Eye (tissue), 1 donor: ENCODE results near the gene LMBR1.
A peak's percentile ranks its signal among the peaks of the same experiment; 100 is the strongest.

Experiments
- DNase-seq: peaks from one replicate; pipeline ENCODE4 v3.0.0-alpha.2; 2015

The LMBR1 gene

DNA sequence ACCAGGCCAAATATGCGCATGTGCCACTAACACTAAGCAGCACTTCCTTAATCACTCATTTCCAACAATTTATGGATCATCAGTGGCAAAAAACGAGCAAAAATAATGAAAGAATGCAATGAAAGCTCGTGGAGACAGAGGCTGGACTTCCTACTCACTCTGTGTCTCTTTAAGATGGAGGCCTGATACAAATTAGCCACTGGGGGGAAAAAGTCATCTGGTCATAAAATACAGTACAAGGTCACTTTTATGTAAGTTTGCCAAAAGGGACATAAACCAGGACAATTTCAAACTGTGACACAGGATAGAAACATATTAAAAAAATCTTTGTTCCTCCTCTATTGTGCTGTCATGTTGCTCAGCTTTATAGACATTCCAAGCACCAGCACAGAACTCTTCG lies 101.7 kb downstream of the LMBR1 start:
- no peak for DNase-seq

DNA sequence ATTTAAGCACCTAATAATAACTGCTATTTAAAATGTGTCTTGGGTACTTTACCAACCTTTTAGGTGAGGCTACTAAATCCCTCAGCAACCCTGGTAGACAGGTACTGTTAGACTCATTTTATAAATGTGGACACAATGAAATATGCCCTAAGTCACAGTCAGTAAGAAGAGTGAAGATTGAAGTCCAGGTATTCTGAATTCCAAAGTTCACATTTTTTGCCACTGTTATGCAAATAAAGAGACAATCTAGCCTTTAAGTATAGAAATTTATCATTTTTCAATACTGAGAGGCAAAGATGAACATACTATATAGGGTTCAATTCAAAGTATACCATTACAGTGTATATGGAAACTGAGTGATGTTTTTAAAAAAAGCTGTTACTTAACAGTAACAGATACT lies 102.7 kb downstream of the LMBR1 start:
- no peak for DNase-seq

DNA sequence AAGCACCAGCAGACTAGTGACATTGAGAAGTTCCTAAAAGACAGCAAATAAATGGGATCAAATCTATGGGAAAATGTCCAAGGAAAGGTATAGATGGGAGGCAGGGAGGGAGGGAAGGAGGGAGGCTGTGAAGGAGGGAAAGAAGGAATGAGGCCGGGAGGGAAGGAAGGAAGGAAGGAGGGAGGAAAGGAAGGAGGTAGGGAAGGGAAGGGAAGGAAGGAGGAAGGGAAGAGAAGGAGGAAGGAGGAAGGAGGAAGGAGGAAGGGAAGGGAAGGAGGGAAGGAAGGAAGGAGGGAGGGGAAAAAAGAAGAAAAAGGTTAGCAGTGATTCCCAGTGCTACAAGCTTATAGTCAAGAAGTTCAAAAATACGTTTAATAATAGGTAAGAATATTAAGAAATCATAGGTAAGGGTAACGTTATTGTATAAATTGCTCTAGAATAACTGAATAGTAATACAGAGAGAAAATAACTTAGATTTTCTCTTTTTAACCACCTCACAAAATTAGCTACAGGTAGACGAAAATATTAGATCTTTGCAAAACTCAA lies 106.9 kb downstream of the LMBR1 start:
- no peak for DNase-seq

DNA sequence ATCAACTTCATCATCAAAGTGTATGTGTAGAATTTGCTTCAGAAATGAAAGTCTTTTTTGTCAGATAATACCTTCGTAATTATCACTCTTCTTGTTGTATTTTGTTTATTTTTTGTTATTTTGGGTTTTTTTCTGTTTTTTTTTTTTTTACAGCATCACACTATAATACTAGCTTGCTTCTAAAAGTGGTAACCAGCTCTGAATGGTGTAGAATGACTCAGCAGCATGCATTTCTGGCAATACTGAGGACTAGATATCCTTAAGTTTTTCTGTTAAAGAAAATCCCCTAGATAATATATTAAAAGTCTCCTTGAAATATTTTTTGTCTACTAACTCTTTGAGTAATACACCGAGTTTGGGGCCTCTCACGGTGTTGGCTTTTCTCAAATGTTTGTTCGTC lies 109.1 kb downstream of the LMBR1 start:
- no peak for DNase-seq

DNA sequence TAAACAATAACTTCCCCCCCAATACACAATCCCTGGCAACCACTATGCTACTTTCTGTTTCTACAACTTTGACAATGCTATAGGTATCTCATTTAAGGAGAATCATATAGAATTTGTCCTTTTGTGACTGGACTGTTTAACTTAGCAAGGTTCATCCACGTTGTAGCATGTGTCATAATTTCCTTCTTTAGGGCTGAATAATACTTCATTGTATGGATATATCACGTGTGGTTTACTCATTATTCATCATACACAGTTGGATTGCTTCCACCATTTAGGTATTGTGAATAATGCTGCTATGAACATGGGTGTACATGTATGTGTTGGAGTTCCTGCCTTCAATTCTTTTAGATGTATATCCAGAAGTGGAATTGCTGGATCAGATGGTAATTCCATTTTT lies 111.0 kb downstream of the LMBR1 start:
- DNase-seq, result no peak

DNA sequence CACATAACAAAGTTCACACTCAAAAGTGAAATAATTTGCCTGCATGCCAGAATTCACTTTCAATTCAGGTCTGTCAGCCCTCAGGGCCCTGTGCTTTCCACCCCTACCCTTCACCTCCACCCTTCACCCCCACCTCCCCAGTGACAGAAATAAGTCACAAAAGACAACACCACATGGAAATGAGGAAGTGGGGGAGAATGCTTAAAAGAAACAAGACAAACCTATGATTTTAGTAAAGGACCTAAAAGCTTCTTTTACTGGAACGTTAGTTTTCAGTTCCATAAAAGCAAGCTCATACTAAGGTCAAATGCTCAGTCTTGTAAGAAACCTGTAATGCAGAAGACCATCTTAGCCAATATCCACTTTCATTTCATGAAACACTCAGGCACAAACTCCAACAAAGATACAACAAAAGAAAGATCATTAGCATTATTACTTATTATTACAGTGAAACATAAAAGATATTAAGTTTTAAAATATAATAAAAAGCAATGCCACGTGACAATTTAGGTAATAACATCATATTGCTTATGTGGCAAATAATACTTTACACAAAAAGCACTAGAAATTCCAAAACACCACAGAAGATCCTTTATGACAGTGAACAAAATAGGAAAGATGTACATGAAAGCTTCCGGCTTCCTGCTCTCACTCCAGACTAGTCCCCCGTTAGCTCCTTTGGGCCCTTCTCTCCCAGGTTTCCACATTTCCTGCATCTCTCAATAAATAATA lies 112.1 kb downstream of the LMBR1 start:
- no peak for DNase-seq

DNA sequence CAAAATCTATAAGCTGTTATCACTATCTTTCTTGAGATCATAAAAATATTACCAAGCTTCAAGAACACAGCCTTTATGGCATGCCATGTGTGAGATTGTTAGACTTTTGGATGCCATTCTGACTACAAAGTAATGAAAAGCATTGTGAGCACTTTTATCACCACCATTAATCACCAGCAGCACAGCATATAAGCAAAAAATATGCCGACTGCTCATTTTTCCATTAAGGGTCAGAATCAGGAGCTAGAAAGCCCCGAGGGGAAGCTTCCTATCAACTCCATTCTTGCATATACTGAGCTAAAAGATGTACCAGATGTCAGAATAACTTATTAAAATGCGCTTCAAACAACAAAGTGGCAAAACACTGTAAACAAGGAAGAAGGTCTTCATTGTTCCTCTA lies 114.3 kb downstream of the LMBR1 start:
- DNase-seq, result peak; percentile 51

DNA sequence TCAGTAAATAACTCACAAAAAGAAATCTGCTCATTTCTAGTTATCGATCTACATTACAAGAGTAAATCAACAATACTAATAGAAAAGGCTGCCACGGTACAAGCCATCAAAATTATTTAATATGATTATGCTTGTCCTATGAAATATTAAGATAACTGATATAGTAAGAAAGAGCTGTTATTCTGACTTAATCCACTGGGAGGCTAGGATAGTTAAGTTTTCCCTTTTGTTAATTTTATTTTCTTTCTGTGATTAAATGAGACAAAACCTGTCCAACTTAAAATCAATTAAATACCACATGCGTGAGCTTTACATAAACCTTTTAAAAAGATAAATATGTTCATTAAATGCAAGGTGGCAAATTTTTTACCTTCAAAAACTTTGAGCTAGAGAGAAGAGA lies 114.8 kb downstream of the LMBR1 start:
- no peak for DNase-seq

DNA sequence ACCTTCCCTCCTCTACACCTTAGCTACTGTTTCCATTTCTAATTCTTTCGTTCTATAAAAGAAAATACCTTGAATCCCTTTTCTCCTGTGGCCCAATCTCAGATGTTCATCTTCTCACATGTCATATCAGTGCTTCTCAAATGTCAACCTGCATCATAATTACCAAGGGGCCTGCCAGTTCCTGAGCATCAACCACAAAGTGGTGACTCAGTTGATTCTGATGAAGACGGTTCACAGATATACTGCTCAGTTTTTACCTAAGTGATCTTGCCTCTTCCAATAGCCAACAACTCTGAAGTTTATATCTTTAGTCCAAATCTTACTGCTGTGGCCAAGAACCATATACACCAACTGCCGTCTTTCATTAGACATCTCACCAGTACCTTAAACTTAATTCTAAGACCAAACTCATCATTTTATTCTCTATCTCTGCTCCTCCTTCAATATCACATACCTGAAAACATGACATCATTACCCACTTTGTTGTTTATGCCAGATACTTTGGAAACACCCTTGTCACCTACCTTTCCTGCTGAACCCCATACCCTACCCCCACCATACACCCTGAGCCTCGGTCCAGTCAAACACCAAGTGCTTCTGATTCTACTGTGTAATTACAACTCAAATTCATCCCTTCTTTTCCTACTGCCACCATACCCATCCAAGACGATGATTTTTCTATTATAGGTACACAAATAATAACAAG lies 115.5 kb downstream of the LMBR1 start:
- DNase-seq, result no peak

DNA sequence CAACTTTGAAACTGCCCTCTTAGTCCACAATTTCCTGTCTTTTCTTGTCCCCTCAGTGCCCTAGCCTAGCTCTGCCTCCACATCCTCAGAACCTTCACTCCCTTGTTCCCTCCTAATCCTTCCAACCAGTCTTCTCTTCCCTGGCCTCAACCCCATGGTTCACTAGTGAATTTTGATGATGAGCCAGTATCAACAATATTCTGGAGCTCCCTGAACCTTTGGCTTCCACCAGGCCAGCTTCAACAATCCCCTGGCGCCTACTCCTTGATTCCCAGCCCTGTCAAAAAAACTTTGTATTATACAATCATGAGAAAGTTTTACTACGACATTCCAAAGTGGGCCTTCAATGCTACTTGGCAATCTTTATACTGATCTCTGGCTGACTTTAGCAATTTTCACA lies 116.5 kb downstream of the LMBR1 start:
- DNase-seq, result no peak

DNA sequence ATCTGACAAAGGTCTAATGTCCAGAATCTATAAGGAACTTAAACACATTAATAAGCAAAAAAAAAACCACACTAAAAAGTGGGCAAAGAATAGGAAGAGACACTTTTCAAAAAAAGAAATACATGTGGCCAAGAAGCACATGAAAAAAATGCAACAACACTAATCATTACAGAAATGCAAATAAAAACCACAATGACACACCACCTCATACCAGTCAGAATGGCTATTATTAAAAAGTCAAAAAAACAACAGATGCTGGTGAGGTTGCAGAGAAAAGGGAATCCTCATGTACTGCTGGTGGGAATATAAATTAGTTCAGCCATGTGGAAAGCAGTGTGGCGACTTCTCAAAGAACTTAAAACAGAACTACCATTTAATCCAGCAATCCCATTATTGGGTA lies 119.0 kb downstream of the LMBR1 start:
- DNase-seq, result no peak

DNA sequence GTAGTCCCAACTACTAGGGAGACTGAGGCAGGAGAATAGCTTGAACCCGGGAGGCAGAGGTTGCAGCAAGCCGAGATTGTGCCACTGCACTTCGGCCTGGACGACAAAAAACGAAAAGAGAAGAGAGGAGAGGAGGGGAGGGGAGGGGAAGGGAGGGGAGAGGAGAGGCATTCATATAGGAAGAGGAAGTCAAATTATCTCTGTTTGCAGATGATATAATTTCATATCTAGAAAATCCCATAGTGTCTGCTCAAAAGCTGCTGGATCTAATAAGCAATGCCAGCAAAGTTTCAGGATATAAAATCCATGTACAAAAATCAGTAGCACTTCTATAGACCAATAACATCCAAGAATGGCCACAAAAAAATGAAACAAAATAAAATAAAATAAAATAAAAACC lies 120.3 kb downstream of the LMBR1 start:
- no peak for DNase-seq

DNA sequence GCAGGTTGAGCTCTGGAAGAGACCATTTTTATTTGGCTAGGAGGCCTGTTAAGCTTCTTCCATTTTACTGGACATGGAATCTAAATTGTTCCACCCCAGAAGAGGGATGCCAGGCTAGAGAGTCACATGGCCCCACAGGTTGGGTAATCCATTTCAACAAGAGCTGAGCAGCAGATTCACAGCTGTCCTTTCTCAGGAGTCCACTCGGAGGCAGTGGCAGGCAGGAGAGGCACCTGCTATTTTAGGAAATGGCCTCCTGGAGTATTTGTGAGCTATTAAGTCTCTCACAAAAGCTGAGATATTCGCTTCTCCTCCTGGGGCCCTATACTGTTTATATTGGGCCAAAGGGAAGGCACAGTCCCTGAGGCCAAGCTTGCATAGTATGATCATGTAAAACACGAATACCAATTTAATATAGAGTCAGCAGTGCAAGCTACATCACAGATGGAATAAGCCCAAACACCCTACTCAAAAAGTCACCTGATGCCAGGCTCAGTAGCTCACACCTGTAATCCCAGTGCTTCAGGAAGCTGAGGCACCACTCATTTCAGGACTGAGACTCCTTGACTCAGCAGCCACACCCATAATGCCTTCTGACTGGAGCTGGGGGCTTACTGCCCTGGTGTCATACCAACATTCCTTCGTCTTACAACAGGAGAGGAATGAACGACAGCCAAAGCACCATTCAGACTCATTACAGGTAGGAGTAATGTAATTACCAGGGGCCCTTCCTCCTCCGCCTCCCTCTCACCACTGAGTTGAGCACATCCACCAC lies 124.1 kb downstream of the LMBR1 start:
- DNase-seq, result no peak

DNA sequence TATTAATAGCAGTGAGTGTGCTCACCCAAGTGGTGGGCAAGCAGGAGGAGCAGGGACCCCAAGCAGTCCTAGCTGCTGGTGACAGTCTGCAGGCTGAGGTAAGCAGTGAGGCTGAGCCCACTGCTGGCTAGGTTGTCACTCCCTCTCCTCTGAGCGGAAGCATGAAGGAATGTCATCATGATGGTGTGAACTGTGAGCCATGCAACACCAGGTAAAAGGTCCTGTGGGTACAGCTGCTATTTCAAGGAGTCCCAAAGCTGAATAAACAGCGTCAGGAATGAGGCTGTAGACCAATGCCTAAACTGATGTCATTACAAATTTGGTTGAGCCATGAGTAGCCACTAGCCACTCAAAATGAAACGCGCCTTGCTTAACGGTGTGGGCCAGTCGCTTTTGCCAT lies 126.3 kb downstream of the LMBR1 start:
- no peak for DNase-seq

DNA sequence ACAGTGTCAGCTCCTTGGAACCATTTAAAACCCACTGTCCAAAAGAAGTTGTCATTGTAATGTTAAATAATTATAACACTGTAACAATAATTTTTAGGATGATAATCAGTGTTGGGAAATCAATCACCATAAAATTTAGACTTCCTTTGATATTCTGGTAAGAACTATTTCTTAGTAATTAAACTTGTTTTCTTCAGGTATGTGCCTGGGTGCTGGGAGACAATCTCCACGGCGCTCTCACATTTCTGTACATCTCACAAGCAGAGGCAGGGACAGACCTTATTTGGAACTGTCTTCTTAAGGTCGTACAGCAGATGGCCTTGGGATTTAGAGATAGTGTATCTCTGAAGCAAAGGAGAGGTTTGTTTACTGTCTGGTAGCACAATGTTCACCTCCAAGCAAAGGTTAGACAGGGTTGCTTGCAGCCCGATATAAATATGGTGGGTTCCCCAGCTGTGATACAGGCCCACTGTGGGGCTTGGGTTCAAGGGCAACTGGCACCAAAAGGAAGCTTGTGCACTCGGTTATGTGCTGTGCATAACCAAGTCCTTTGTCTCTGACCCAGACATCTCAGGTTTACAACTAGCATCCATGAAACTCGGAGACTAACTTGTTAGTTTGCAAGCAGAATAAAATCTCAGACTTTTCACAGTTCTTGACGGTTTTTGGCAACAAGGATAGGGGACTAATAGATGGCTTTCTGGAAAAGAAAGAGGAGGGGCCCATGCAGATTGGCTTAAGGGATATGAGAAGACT lies 126.9 kb downstream of the LMBR1 start:
- DNase-seq, result no peak

DNA sequence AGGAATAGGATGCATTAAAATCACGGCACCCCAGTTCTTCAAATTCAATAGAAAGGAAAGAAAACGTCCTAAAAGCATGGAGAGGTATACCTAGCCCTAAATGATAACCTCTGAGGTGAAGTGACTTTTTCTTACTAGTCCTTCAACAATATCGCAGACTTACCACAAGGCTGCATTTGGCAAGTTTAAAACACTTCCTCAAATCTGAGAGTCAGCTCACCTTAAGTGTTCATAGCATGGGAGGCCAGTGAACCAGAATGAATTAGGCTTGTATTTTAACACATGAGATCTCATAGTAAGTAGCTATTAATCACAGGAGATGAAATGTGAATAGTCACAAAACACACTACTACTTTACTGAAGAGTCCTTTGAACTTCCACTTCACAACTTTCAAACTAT lies 128.2 kb downstream of the LMBR1 start:
- no peak for DNase-seq

DNA sequence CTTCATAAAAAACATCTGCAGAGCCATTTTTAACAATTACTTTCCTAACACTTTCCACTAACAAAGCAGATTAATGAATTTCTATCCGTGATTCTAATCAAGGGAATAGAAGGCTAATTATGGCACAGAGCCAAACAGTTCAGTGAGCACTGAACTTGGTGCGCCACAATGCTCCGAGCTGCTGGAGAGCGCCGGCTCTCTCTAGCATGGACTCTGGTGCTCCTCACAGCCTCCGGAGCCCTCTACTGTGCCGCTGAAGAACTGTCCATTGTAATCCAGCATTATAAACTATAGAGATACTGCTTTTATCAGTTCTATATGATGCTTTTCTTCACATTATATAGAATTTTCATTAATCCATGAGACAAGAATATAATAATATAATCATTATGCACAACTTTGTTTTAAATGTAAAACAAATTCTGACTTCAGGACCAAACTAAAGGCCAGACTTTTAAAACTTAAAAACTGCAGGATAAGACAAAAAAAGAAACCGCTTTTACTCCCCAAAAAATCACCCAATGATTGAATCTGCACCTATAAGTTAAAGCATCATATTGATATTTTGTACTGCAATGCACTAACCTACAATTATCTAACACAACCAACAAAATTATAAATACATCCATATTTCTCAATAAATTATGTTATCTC lies 128.8 kb downstream of the LMBR1 start:
- peak; percentile 77 for DNase-seq

DNA sequence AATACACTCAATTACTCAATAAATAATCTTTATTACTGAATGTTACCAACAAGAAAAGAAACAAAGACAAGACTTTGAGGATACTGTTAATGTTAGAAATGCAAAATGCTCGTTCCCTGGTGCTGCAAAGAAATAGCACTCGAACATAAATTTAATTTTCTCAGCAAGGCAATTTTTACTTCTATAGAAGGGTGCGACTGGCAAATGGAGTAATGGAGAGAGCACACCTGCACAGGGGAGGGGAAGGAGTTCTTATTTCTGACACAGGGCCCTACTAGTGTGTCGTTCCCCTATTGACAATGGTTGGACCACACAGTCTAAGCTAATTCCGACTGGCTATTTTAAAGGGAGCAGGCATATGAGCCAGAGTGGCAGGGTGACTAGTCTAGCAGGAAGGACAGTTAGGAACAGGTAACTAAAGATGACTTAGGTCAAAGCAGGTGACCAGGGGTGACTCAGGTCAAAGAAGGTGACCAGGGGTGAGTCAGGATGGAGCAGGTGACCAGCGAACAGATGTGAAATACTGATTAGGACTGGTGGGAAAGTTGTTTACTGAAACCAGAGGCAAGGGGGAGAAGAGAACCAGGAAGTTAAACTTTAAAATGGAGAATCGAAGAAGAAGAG lies 133.3 kb downstream of the LMBR1 start:
- no peak for DNase-seq

DNA sequence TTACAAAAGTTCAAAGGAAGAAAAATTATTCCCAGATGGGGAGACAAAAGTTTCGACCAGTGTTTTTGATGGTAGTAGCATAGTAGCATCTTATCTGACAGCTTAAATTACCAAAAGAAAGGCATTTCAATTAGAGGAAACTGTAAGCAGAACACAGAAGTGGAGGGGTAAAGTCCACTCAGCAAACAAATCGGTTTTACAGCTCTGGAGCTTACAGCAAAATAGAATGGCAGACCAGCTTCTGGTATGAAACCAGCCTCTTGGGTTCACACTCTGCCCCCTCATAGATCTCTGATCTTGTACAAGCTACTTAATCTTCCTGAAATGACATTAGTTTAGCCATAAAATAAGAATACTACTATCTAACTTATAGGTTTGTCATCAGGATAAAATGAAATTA lies 133.8 kb downstream of the LMBR1 start:
- DNase-seq, result no peak

DNA sequence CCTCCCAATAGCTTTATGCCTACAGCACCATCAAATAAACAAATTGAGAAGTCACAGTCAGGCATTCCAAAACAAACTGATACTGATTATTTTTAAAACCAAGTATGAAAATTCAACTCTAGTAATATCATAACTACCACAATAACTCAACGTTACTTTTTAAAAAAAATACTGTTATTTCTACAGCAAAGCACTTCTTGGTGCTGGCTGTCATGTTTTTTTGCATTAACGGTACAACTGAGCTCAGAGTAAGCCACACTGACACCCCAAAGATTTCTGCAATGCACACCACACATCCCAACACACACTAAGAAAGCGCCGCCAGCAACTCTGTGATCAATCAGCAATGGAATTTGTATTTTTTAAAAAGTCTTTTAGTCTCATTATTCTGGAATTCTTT lies 138.8 kb downstream of the LMBR1 start:
- no peak for DNase-seq

DNA sequence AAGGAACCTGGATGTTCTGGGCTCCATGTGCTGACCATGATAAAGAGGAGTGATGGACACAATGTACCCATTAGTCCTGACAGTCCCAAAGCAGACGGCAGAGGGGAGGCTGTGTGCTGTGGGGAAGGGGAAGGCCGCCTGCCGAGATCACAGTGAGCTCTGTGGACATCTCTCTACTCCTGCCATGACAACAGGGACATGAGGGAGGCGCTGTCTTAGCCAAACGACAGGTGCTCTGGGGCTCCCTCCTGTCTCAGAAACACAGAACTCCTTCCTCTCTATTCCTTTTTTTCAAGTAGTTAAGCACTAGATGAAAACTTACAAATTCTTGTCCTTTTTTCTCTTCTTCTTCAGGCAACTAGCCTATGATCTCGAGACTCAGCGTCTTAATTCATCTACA lies 139.4 kb downstream of the LMBR1 start:
- no peak for DNase-seq

DNA sequence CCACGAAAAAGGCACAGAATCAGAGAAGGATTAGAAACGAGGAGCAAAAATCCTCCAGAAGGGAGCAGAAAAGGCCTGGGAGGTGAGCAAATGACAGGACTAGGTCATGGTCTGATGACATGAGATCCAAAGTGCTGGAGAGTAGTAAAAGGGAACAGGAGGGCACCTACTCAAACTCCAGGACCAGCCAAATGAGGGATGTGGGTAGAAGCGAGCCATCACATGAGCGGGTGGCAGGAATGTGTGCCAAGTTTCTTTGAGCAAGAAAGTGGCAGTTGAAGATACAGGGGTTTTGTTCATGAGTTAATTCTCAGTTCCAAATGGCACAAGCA lies 139.8 kb downstream of the LMBR1 start:
- peak; percentile 4 for DNase-seq
